Mesenchymal stem cell (in vitro differentiated cells and primary cell): ENCODE measurements around the gene OSBPL2.
A peak's percentile ranks its signal among the peaks of the same experiment; 100 is the strongest.

ENCODE experiments used
- DNase-seq: peaks from one replicate; pipeline ENCODE4 v3.0.0-alpha.2; 2013
- H2AFZ ChIP-seq: one replicate; pipeline ENCODE4 v1.6.1; 2013; ENCODE audit warnings: low read depth, mild to moderate bottlenecking, control low read depth, inconsistent platforms, low read length, moderate library complexity
- H2AK5ac ChIP-seq: 2 replicates; pipeline ENCODE4 v1.6.1; 2013; ENCODE audit warnings: low read length, moderate library complexity, mild to moderate bottlenecking, inconsistent platforms; ENCODE audit not compliant: severe bottlenecking
- H2BK120ac ChIP-seq: one replicate; pipeline ENCODE4 v1.6.1; 2013; ENCODE audit warnings: low read depth, mild to moderate bottlenecking, inconsistent platforms, low read length, moderate library complexity
- H2BK12ac ChIP-seq, 2 experiments: one replicate each; pipeline ENCODE4 v1.6.1; 2013; ENCODE audit warnings: inconsistent platforms in 2 of 2, low read length in 2 of 2, mild to moderate bottlenecking in 2 of 2, moderate library complexity in 2 of 2, control low read depth in 1 of 2
- H2BK15ac ChIP-seq: one replicate; pipeline ENCODE4 v1.6.1; 2013; ENCODE audit warnings: mild to moderate bottlenecking, low read depth, inconsistent platforms; ENCODE audit not compliant: poor library complexity, severe bottlenecking
- H2BK5ac ChIP-seq: 2 replicates; pipeline ENCODE4 v1.6.1; 2013; ENCODE audit warnings: low read depth, mild to moderate bottlenecking, low read length, control low read depth, inconsistent platforms; ENCODE audit not compliant: poor library complexity, severe bottlenecking
- H3K14ac ChIP-seq, 2 experiments: one replicate each; pipeline ENCODE4 v1.6.1; 2013; ENCODE audit warnings: inconsistent platforms in 2 of 2, low read length in 2 of 2, control low read depth in 1 of 2, mild to moderate bottlenecking in 1 of 2, moderate library complexity in 1 of 2
- H3K18ac ChIP-seq, 2 experiments: one replicate each; pipeline ENCODE4 v1.6.1; 2013; ENCODE audit warnings: inconsistent platforms in 2 of 2, low read length in 2 of 2, control low read depth in 1 of 2, low read depth in 1 of 2, mild to moderate bottlenecking in 1 of 2
- H3K23ac ChIP-seq, 2 experiments: one replicate each; pipeline ENCODE4 v1.6.1; 2013; ENCODE audit warnings: inconsistent platforms in 2 of 2, low read length in 2 of 2, mild to moderate bottlenecking in 2 of 2, moderate library complexity in 2 of 2, control low read depth in 1 of 2
- H3K27ac ChIP-seq: 2 replicates; pipeline ENCODE4 v1.5.1; 2013; ENCODE audit warnings: mild to moderate bottlenecking, moderate library complexity, low read length, control low read depth, inconsistent platforms; ENCODE audit not compliant: poor library complexity, severe bottlenecking
- H3K27me3 ChIP-seq, 2 experiments: 2 replicates each; pipeline versions ENCODE4 v1.6.1 to v1.7.0; 2013; ENCODE audit warnings: low read length in 2 of 2, mild to moderate bottlenecking in 2 of 2, moderate library complexity in 2 of 2, control low read depth in 1 of 2, inconsistent platforms in 1 of 2; ENCODE audit not compliant: control insufficient read depth in 1 of 2, insufficient read depth in 1 of 2
- H3K36me3 ChIP-seq, 2 experiments: 2 replicates each; pipeline versions ENCODE4 v1.6.1 to v1.7.0; 2013; ENCODE audit warnings: low read length in 2 of 2, control low read depth in 1 of 2, inconsistent platforms in 1 of 2, low read depth in 1 of 2, mild to moderate bottlenecking in 1 of 2; ENCODE audit not compliant: insufficient read depth in 2 of 2, control insufficient read depth in 1 of 2
- H3K4ac ChIP-seq, 2 experiments: one replicate each; pipeline ENCODE4 v1.6.1; 2013; ENCODE audit warnings: inconsistent platforms in 2 of 2, low read length in 2 of 2, mild to moderate bottlenecking in 2 of 2, moderate library complexity in 2 of 2, control low read depth in 1 of 2, low read depth in 1 of 2
- H3K4me1 ChIP-seq: 2 replicates; pipeline ENCODE4 v1.6.1; 2013; ENCODE audit warnings: low read depth, low read length, control low read depth; ENCODE audit not compliant: control insufficient read depth, insufficient read depth
- H3K4me2 ChIP-seq: 2 replicates; pipeline ENCODE4 v1.6.1; 2013; ENCODE audit warnings: low read length, mild to moderate bottlenecking, inconsistent platforms; ENCODE audit not compliant: poor library complexity, severe bottlenecking
- H3K4me3 ChIP-seq, 2 experiments: 2 replicates each; pipeline versions ENCODE4 v1.5.1 to v1.7.0; 2013; ENCODE audit warnings: low read length in 2 of 2, mild to moderate bottlenecking in 2 of 2, control low read depth in 1 of 2, low read depth in 1 of 2; ENCODE audit not compliant: insufficient read depth in 1 of 2
- H3K79me1 ChIP-seq: replicated peaks from 2 replicates; pipeline ENCODE4 v1.6.1; 2013; ENCODE audit warnings: mild to moderate bottlenecking, control low read depth, low read length, inconsistent platforms; ENCODE audit not compliant: poor library complexity, severe bottlenecking
- H3K9ac ChIP-seq: 2 replicates; pipeline ENCODE4 v1.7.0; 2013; ENCODE audit warnings: mild to moderate bottlenecking, low read length, moderate library complexity
- H3K9me3 ChIP-seq: 2 replicates; pipeline ENCODE4 v1.7.0; 2013; ENCODE audit warnings: mild to moderate bottlenecking, low read length; ENCODE audit not compliant: control insufficient read depth
- H4K8ac ChIP-seq: one replicate; pipeline ENCODE4 v1.6.1; 2013; ENCODE audit warnings: inconsistent platforms, mild to moderate bottlenecking, low read length, moderate library complexity
- H4K91ac ChIP-seq: one replicate; pipeline ENCODE4 v1.6.1; 2013; ENCODE audit warnings: mild to moderate bottlenecking, low read length, inconsistent platforms
- WGBS: methylation state at CpG from one replicate; pipeline ENCODE4 v1.1.7; 2013; ENCODE audit warnings: mixed read lengths; 5-methylcytosine and 5-hydroxymethylcytosine counted together

Gene OSBPL2

DNA sequence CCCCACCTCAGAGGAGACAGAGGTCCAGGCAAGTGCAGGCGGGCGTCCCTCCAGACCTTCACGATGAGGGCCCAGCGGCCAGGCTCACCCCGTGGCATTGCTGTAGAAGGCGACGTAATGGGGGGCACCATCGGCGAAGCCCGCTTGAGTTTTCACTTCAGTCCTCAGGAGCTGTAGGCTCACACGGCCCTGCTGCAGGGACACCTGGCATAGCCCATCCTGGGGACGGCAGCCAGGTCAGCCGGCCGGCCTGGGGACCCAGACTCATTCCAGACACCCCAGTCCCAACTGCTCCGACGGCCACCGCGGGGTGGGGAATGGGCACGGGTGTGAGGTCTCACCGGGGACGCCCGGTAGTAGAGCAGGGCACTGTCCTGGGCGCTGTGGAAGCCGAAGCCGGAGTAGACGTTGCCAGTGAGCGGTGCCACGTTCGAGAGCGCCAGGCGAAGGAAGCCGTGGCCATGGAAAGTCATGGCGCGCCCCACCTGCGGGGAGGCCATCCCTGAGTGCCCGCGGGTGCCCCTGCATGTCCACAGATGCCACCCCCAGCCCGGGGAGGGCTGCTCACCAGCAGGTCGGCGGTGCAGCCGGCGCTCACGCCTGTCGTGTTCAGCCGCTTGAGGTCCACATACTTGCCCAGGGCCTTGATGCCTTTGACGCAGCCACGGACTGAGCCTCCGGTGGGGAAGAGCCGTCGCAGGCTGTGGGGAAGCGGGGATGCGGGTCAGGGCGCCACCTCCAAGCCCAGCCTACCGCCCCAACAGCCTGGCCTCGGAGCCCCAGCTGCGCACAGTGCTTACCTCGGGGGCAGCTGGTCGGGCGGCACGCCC, 73.7 kb downstream of the OSBPL2 start:
- H3K36me3 ChIP-seq = peaks cover 51 to 99% of the 10 kb centered on the region in 2 experiments
- H4K91ac ChIP-seq = no peak overlapping the region
- H3K79me1 ChIP-seq = peaks cover 28% of the 10 kb centered on the region
- no peak overlapping the region for H3K27ac ChIP-seq
- WGBS = 98% methylated on average over 59 of the region's 60 CpGs
- H4K8ac ChIP-seq = no peak overlapping the region
- no peak overlapping the region for H2BK12ac ChIP-seq
- no peak overlapping the region for H3K9ac ChIP-seq
- no peak overlapping the region for H3K14ac ChIP-seq
- no peak overlapping the region for H2AFZ ChIP-seq
- H2BK5ac ChIP-seq = no peak overlapping the region
- no peak overlapping the region for H3K4ac ChIP-seq
- no peak for DNase-seq
- H2BK120ac ChIP-seq = no peak overlapping the region
- H3K9me3 ChIP-seq = no peaks in the 10 kb centered on the region
- peaks cover 18% of the 10 kb centered on the region for H3K4me1 ChIP-seq
- no peaks in the 10 kb centered on the region for H3K27me3 ChIP-seq
- no peak overlapping the region for H2AK5ac ChIP-seq
- H3K4me3 ChIP-seq = no peak overlapping the region
- no peak overlapping the region for H3K4me2 ChIP-seq
- H3K23ac ChIP-seq = no peak overlapping the region
- H2BK15ac ChIP-seq = no peak overlapping the region
- H3K18ac ChIP-seq = no peak overlapping the region

DNA sequence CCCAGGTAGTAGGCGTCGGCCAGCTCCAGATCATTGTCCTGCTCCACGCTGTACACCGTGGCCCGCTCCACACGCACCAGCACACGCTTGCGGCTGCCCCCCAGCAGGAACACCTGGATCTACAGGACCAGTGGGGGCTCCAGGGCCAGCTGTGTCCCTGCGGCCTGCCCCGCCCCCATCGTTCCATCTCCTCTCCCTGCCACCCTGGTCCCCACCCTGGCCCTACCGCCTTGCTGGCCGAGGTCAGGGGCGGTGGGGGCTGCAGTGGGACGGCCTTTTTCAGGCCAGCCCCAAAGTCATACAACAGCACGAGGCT, 74.3 kb downstream of the OSBPL2 start:
- no peak overlapping the region for H3K27ac ChIP-seq
- no peak overlapping the region for H3K9ac ChIP-seq
- no peak overlapping the region for H2BK12ac ChIP-seq
- no peak for DNase-seq
- H3K36me3 ChIP-seq = peaks cover 51 to 99% of the 10 kb centered on the region in 2 experiments
- H3K4me2 ChIP-seq = no peak overlapping the region
- H4K8ac ChIP-seq = no peak overlapping the region
- no peak overlapping the region for H3K23ac ChIP-seq
- H3K18ac ChIP-seq = no peak overlapping the region
- no peak overlapping the region for H2BK5ac ChIP-seq
- peak overlapping the region in 1 of 2 experiments; percentile 27 for H3K4me3 ChIP-seq
- WGBS = 95% methylated on average over 16 of the region's 16 CpGs
- peaks cover 12% of the 10 kb centered on the region for H3K4me1 ChIP-seq
- no peak overlapping the region for H4K91ac ChIP-seq
- no peak overlapping the region for H3K4ac ChIP-seq
- no peak overlapping the region for H3K14ac ChIP-seq
- H3K27me3 ChIP-seq = no peaks in the 10 kb centered on the region
- H2BK120ac ChIP-seq = no peak overlapping the region
- H3K79me1 ChIP-seq = peaks cover 28% of the 10 kb centered on the region
- H2BK15ac ChIP-seq = no peak overlapping the region
- no peak overlapping the region for H2AFZ ChIP-seq
- no peak overlapping the region for H2AK5ac ChIP-seq
- H3K9me3 ChIP-seq = no peaks in the 10 kb centered on the region

GRCh38 chr20:62313021-62313420, 74.7 kb downstream of the OSBPL2 start:
- 96% methylated on average over 26 of the region's 26 CpGs for WGBS
- DNase-seq = no peak
- H3K18ac ChIP-seq = no peak overlapping the region
- no peak overlapping the region for H3K27ac ChIP-seq
- peaks cover 28% of the 10 kb centered on the region for H3K79me1 ChIP-seq
- no peak overlapping the region for H4K8ac ChIP-seq
- H2BK15ac ChIP-seq = no peak overlapping the region
- no peak overlapping the region for H2BK120ac ChIP-seq
- no peak overlapping the region for H2AFZ ChIP-seq
- peaks cover 9% of the 10 kb centered on the region for H3K4me1 ChIP-seq
- no peak overlapping the region for H4K91ac ChIP-seq
- peaks cover 47 to 96% of the 10 kb centered on the region in 2 experiments for H3K36me3 ChIP-seq
- no peak overlapping the region for H3K4me3 ChIP-seq
- no peak overlapping the region for H3K4ac ChIP-seq
- no peak overlapping the region for H3K9ac ChIP-seq
- H3K14ac ChIP-seq = no peak overlapping the region
- H3K4me2 ChIP-seq = no peak overlapping the region
- no peaks in the 10 kb centered on the region for H3K9me3 ChIP-seq
- no peak overlapping the region for H2AK5ac ChIP-seq
- H2BK12ac ChIP-seq = no peak overlapping the region
- H3K23ac ChIP-seq = no peak overlapping the region
- no peak overlapping the region for H2BK5ac ChIP-seq
- no peaks in the 10 kb centered on the region for H3K27me3 ChIP-seq

GRCh38 chr20:62313460-62314338, 75.4 kb downstream of the OSBPL2 start:
- Histone ChIP-seq H2BK120ac (no peak overlapping the region), H3K23ac (no peak overlapping the region), H3K18ac (no peak overlapping the region), H3K4ac (no peak overlapping the region), H3K14ac (no peak overlapping the region), H3K9me3 (no peaks in the 10 kb centered on the region), H3K4me3 (no peak overlapping the region), H3K4me2 (no peak overlapping the region), H2AK5ac (no peak overlapping the region), H3K27me3 (no peaks in the 10 kb centered on the region), H4K8ac (no peak overlapping the region), H3K36me3 (peaks cover 40 to 94% of the 10 kb centered on the region in 2 experiments), H3K27ac (no peak overlapping the region), H2BK15ac (no peak overlapping the region), H3K9ac (no peak overlapping the region), H3K4me1 (peaks cover 8% of the 10 kb centered on the region), H2BK12ac (no peak overlapping the region), H2AFZ (no peak overlapping the region), H2BK5ac (no peak overlapping the region), H4K91ac (no peak overlapping the region), H3K79me1 (peaks cover 28% of the 10 kb centered on the region)
- 95% methylated on average over 51 of the region's 55 CpGs for WGBS
- no peak for DNase-seq
